CD4-positive, alpha-beta T cell (primary cell): ENCODE results near the gene CTXN3. TPM values are rescaled to one million over a fixed set of nuclear protein-coding genes. Genes with fewer than 3 reads are reported as not detected.

Experiments
- ATAC-seq: fragments of 200-7000 bp; cut with Tn5 transposase; one replicate; pipeline ENCODE4 v1.10.0; 2022; ENCODE audit warnings: mild to moderate bottlenecking; ENCODE audit not compliant: poor library complexity
- CTCF ChIA-PET: fragments of 350-600 bp; sonication (Branson Sonifier 250); formaldehyde crosslinking; loops from one replicate; lab custom pipeline; 2021; ENCODE audit warnings: antibody characterized with exemption, inconsistent platforms; lab: Charles Lee
- POLR2A ChIA-PET: fragments of 350-600 bp; sonication (Branson Sonifier 250); formaldehyde crosslinking; loops from one replicate; lab custom pipeline; 2021; ENCODE audit warnings: antibody characterized with exemption, inconsistent platforms; lab: Charles Lee
- DNase-seq, 14 experiments: peaks; one replicate each; pipeline ENCODE4 v3.0.0-alpha.2; 2013 to 2020; ENCODE audit warnings: mixed read lengths in 2 of 14
- H3K27ac ChIP-seq, 2 donors: one replicate each; pipeline versions ENCODE4 v1.5.1 to v1.7.0; 2013; ENCODE audit warnings: low read length in 2 of 2, low read depth in 1 of 2, mild to moderate bottlenecking in 1 of 2
- H3K27me3 ChIP-seq, 2 experiments: 1 replicate in 1 of 2; 2 replicates in 1 of 2; pipeline versions ENCODE4 v1.6.1 to v1.7.0; 2013; ENCODE audit warnings: low read length in 2 of 2, control low read depth in 1 of 2, mild to moderate bottlenecking in 1 of 2, moderate library complexity in 1 of 2; ENCODE audit not compliant: insufficient read depth in 2 of 2, control insufficient read depth in 1 of 2
- H3K36me3 ChIP-seq: one replicate; pipeline ENCODE4 v1.6.1; 2013; ENCODE audit warnings: low read length, control low read depth; ENCODE audit not compliant: insufficient read depth
- H3K4me1 ChIP-seq: one replicate; pipeline ENCODE4 v1.6.1; 2013; ENCODE audit warnings: low read length, control low read depth; ENCODE audit not compliant: insufficient read depth
- H3K4me3 ChIP-seq: one replicate; pipeline ENCODE4 v1.5.1; 2013; ENCODE audit warnings: mild to moderate bottlenecking, low read length, moderate library complexity
- H3K9me3 ChIP-seq, 2 experiments: 1 replicate in 1 of 2; 2 replicates in 1 of 2; pipeline versions ENCODE4 v1.6.1 to v1.7.0; 2013; ENCODE audit warnings: low read length in 2 of 2, mild to moderate bottlenecking in 2 of 2, control low read depth in 1 of 2, moderate library complexity in 1 of 2; ENCODE audit not compliant: control insufficient read depth in 1 of 2, insufficient read depth in 1 of 2
- H3K27ac Mint-ChIP-seq: one replicate; pipeline ENCODE4 v1.8.0; 2020; ENCODE audit warnings: mixed read lengths
- H3K27me3 Mint-ChIP-seq: one replicate; pipeline ENCODE4 v1.8.0; 2021; ENCODE audit warnings: mixed read lengths
- H3K36me3 Mint-ChIP-seq: one replicate; pipeline ENCODE4 v1.8.0; 2021; ENCODE audit warnings: low read depth, mixed read lengths
- H3K4me1 Mint-ChIP-seq: one replicate; pipeline ENCODE4 v1.8.0; 2021; ENCODE audit warnings: low read depth, mixed read lengths
- H3K4me3 Mint-ChIP-seq: one replicate; pipeline ENCODE4 v1.8.0; 2020; ENCODE audit warnings: mild to moderate bottlenecking, mixed read lengths
- H3K9me3 Mint-ChIP-seq: one replicate; pipeline ENCODE4 v1.8.0; 2020; ENCODE audit warnings: mixed read lengths
- intact Hi-C, 2 experiments: fragments of 100-400 bp; cut with DNase I in 1 of 2; cut with micrococcal nuclease in 1 of 2; formaldehyde crosslinking; loops; one replicate each; pipeline versions ENCODE4 v1.15.1 to v1.9.0; 2023 to 2025; cut with DNase I, micrococcal nuclease
- total RNA-seq, 174 experiments: library from RNA in 2 of 174; stranded (reverse) in 2 of 174; gene quantifications; one replicate each; pipeline ENCODE4 v1.2.3 and lab custom pipeline; 2021 to 2026
- TF ChIP-seq, protein P1 (sequence below): fragments of 200-600 bp; IDR thresholded peaks from one replicate; pipeline ENCODE4 v1.8.0; 2022; ENCODE audit warnings: antibody characterized with exemption, mild to moderate bottlenecking

Gene CTXN3
- total RNA-seq, 2 experiments from 2014 or later = not detected

DNA sequence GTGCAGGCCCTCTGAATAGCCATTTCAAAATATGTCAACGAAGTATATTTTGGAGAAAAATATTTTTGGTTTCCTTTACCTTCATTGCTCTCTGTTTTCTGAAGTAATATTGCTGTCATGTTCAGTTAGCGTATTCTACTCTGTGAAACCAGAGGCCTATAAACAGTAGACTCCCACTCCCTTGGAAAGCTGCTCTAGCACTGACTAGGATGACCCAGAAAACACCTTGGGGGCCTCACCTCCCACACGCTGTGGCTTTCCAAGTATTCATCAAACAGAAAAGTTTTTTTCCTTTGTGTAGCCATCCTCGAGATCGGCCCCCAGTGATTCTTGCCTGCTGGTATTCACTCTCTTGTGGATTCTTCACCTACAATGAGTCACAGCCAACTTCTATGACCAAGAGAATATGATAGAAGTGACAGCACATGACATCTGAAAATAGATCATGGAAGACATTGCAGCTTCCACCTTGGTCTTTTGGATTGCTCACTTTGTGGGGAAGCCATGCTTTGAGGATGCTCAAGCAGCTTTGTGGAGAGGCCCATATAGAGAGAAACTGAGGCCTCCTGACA is 28.9 kb upstream of the CTXN3 start:
- Mint-ChIP-seq H3K4me1 (no peaks in the 10 kb centered on the region), H3K4me3 (no peak overlapping the region), H3K36me3 (no peaks in the 10 kb centered on the region), H3K27me3 (peaks cover 5% of the 10 kb centered on the region), H3K27ac (no peak overlapping the region), H3K9me3 (peaks cover 3% of the 10 kb centered on the region)
- H3K4me3 ChIP-seq = no peak overlapping the region
- H3K36me3 ChIP-seq = no peaks in the 10 kb centered on the region
- no peak for ATAC-seq
- H3K27ac ChIP-seq = no peak overlapping the region
- no peaks in the 10 kb centered on the region for H3K27me3 ChIP-seq
- TF ChIP-seq, protein P1, sequence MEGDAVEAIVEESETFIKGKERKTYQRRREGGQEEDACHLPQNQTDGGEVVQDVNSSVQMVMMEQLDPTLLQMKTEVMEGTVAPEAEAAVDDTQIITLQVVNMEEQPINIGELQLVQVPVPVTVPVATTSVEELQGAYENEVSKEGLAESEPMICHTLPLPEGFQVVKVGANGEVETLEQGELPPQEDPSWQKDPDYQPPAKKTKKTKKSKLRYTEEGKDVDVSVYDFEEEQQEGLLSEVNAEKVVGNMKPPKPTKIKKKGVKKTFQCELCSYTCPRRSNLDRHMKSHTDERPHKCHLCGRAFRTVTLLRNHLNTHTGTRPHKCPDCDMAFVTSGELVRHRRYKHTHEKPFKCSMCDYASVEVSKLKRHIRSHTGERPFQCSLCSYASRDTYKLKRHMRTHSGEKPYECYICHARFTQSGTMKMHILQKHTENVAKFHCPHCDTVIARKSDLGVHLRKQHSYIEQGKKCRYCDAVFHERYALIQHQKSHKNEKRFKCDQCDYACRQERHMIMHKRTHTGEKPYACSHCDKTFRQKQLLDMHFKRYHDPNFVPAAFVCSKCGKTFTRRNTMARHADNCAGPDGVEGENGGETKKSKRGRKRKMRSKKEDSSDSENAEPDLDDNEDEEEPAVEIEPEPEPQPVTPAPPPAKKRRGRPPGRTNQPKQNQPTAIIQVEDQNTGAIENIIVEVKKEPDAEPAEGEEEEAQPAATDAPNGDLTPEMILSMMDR = no peak
- ChIA-PET POLR2A (no interaction called here), CTCF (no interaction called here)
- H3K4me1 ChIP-seq = no peaks in the 10 kb centered on the region
- no peaks in the 10 kb centered on the region for H3K9me3 ChIP-seq
- intact Hi-C loops = no loop called here
- no peak for DNase-seq

DNA sequence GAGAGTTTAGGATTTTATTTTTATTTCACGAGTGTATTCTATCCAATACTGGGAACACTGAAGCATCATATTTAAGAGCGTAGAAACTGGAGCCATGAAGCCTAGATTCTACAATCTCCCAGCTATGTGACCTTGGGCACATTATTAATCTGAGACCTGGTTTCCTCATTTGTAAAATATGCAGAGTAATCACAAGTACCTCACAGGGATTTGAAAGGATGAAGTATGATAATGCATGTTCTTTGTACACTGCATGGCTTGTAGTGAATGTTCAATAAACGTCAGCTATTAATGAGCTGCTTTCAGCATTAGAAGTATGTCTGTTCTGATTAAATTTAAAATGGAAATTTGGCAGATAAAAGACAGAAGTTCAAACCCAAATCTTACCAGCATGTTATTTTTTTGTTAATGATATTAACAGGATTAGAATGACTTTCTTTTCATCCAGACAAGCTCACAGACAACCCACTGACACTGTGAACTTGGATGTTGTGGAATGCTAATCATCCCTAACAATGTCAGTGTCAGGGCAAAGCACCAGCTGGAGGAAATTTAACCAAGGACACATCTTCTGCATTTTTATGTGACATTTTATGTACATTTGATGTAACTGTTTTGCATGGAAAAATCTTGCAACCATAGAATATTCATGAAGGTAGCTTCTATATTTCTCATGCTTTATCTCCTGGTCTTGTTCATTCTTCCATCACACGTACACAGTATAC is 27.1 kb upstream of the CTXN3 start:
- DNase-seq = no peak
- no peaks in the 10 kb centered on the region for H3K27me3 Mint-ChIP-seq
- POLR2A ChIA-PET = no interaction called here

DNA sequence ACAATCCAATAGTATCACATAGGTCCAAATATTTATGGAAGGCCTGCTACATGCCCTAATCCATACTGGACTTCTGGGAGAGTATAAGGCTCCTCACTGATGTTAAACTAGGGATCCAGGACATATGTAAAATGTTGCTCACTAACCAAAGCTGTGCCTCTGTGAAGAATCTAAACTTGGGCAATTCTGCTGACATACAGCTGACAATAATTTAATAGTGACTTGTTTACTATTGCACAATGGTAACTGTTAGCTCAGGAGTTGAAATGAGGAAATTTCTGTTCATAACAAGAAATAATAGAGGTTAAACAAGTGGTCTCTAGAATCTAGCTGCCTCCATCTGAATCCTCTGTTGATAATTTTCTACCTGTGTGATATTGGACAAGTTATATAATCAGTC is 14.9 kb upstream of the CTXN3 start:
- TF ChIP-seq, protein P1 = no peak
- Histone ChIP-seq H3K36me3 (no peaks in the 10 kb centered on the region), H3K4me1 (no peaks in the 10 kb centered on the region), H3K27ac (no peak overlapping the region), H3K4me3 (no peak overlapping the region), H3K27me3 (no peaks in the 10 kb centered on the region), H3K9me3 (no peaks in the 10 kb centered on the region)
- ChIA-PET CTCF (interaction anchor here (0.6 kb wide), 1 partner anchor 22 kb away, joined by 3 read pairs; no protein-coding TSS in a partner anchor), POLR2A (no interaction called here)
- H3K27ac Mint-ChIP-seq = no peak overlapping the region
- H3K4me1 Mint-ChIP-seq = no peaks in the 10 kb centered on the region
- H3K9me3 Mint-ChIP-seq = no peaks in the 10 kb centered on the region
- intact Hi-C loops = no loop called here
- H3K27me3 Mint-ChIP-seq = peaks cover 16% of the 10 kb centered on the region
- no peaks in the 10 kb centered on the region for H3K36me3 Mint-ChIP-seq
- H3K4me3 Mint-ChIP-seq = no peak overlapping the region
- DNase-seq (no peak), ATAC-seq (no peak)

More for the DNA sequence above, 27.1 kb upstream of the CTXN3 start:
- no peak overlapping the region for H3K4me3 Mint-ChIP-seq
- Histone ChIP-seq H3K36me3 (no peaks in the 10 kb centered on the region), H3K9me3 (no peaks in the 10 kb centered on the region), H3K4me3 (no peak overlapping the region), H3K4me1 (no peaks in the 10 kb centered on the region), H3K27me3 (no peaks in the 10 kb centered on the region), H3K27ac (no peak overlapping the region)
- H3K36me3 Mint-ChIP-seq = no peaks in the 10 kb centered on the region
- ATAC-seq = no peak
- H3K9me3 Mint-ChIP-seq = peaks cover 3% of the 10 kb centered on the region
- H3K27ac Mint-ChIP-seq = no peak overlapping the region
- H3K4me1 Mint-ChIP-seq = no peaks in the 10 kb centered on the region
- intact Hi-C loops = no loop called here
- CTCF ChIA-PET = interaction anchor here (1.1 kb wide), 1 partner anchor 17 kb away, joined by 3 read pairs; no protein-coding TSS in a partner anchor
- TF ChIP-seq, protein P1 = no peak
